SK-N-SH (cell line): Measurements from ENCODE around the gene UST. TPM values are rescaled to one million over a fixed set of nuclear protein-coding genes. Genes with fewer than 3 reads are reported as not detected.

Source experiments
- CTCF ChIA-PET: fragments of 300-600, 350-600 bp; formaldehyde crosslinking; extraction: SDS; loops from one replicate; lab custom pipeline; 2021; lab: Yijun Ruan, JAX
- POLR2A ChIA-PET: fragments of 350-600 bp; sonication (Branson Sonifier 250); formaldehyde crosslinking; extraction: SDS; loops from one replicate; lab custom pipeline; 2020; ENCODE audit warnings: antibody characterized with exemption, inconsistent platforms; lab: Yijun Ruan, JAX
- DNase-seq: peaks from one replicate; pipeline ENCODE4 v3.0.0; 2012
- H2AFZ ChIP-seq: fragments of 200-600 bp; sonication (generic); 2 replicates; pipeline ENCODE4 v1.8.1; 2016; ENCODE audit warnings: antibody characterized with exemption, mild to moderate bottlenecking, low read depth
- H3F3A ChIP-seq: fragments of 200-600 bp; sonication (generic); replicated peaks from 2 replicates; pipeline ENCODE3; 2016; ENCODE audit warnings: antibody characterized with exemption, mild to moderate bottlenecking; ENCODE audit not compliant: insufficient read depth
- H3K27ac ChIP-seq, 2 experiments: fragments of 200-500 bp in 1 of 2; fragments of 200-600 bp in 1 of 2; sonication (Bioruptor generic) in 1 of 2; sonication (generic), shearing (Covaris generic) in 1 of 2; 2 replicates each; pipeline versions ENCODE4 v1.5.1 to v1.6.1; 2014 to 2016; ENCODE audit warnings: low read depth in 2 of 2, inconsistent platforms in 1 of 2, low read length in 1 of 2, mild to moderate bottlenecking in 1 of 2, mixed read lengths in 1 of 2
- H3K27me3 ChIP-seq: fragments of 200-600 bp; sonication (generic), shearing (Covaris generic); 2 replicates; pipeline ENCODE4 v1.6.1; 2016; ENCODE audit warnings: mixed run types; ENCODE audit not compliant: insufficient read depth
- H3K36me3 ChIP-seq, 2 experiments: fragments of 200-500 bp in 1 of 2; fragments of 200-600 bp in 1 of 2; sonication (Bioruptor generic) in 1 of 2; sonication (generic) in 1 of 2; replicated peaks in 1 of 2; 2 replicates each; pipeline versions ENCODE3 to v1.5.1; 2014 to 2016; ENCODE audit warnings: low read length in 1 of 2, mild to moderate bottlenecking in 1 of 2; ENCODE audit not compliant: insufficient read depth in 2 of 2, control insufficient read depth in 1 of 2
- H3K4me1 ChIP-seq, 2 experiments: fragments of 200-500 bp in 1 of 2; fragments of 200-600 bp in 1 of 2; sonication (Bioruptor generic) in 1 of 2; sonication (generic), shearing (Covaris generic) in 1 of 2; 2 replicates each; pipeline versions ENCODE4 v1.5.1 to v1.6.1; 2014 to 2016; ENCODE audit warnings: low read depth in 1 of 2, low read length in 1 of 2, mixed run types in 1 of 2; ENCODE audit not compliant: insufficient read depth in 2 of 2, control insufficient read depth in 1 of 2
- H3K4me2 ChIP-seq: fragments of 200-600 bp; sonication (generic), shearing (Covaris generic); 2 replicates; pipeline ENCODE4 v1.6.1; 2017; ENCODE audit warnings: mixed run types
- H3K4me3 ChIP-seq, 2 experiments: fragments of 200-500 bp in 1 of 2; fragments of 200-600 bp in 1 of 2; sonication (Bioruptor generic) in 1 of 2; sonication (generic), shearing (Covaris generic) in 1 of 2; 2 replicates each; pipeline versions ENCODE4 v1.5.1 to v1.8.1; 2014 to 2016; ENCODE audit warnings: low read depth in 2 of 2, inconsistent platforms in 1 of 2, low read length in 1 of 2, mild to moderate bottlenecking in 1 of 2, mixed read lengths in 1 of 2, moderate library complexity in 1 of 2
- H3K79me2 ChIP-seq: fragments of 200-600 bp; sonication (generic); 2 replicates; pipeline ENCODE4 v1.8.1; 2017; ENCODE audit warnings: mild to moderate bottlenecking; ENCODE audit not compliant: insufficient read depth
- H3K9ac ChIP-seq: fragments of 200-600 bp; sonication (generic); 2 replicates; pipeline ENCODE4 v1.6.1; 2017; ENCODE audit warnings: mixed run types
- H3K9me2 ChIP-seq: fragments of 200-600 bp; sonication (generic); 2 replicates; pipeline ENCODE4 v1.6.1; 2017; ENCODE audit warnings: mixed run types
- H3K9me3 ChIP-seq: fragments of 200-600 bp; sonication (generic); 2 replicates; pipeline ENCODE4 v1.6.1; 2017; ENCODE audit warnings: mixed run types, mild to moderate bottlenecking, moderate library complexity
- H4K20me1 ChIP-seq: fragments of 200-600 bp; sonication (generic); 2 replicates; pipeline ENCODE4 v1.6.1; 2017; ENCODE audit warnings: mild to moderate bottlenecking, mixed run types; ENCODE audit not compliant: insufficient read depth
- EZH2phosphoT487 ChIP-seq: fragments of 200-600 bp; sonication (generic); IDR thresholded peaks from 2 replicates; pipeline ENCODE4 v1.6.1; 2017; ENCODE audit warnings: low read depth, mixed run types, mild to moderate bottlenecking, antibody characterized with exemption, moderate library complexity, borderline replicate concordance
- GABPA ChIP-seq: IDR thresholded peaks from 2 replicates; pipeline ENCODE4 v1.4.0; 2012; ENCODE audit warnings: low read depth, mild to moderate bottlenecking
- GATA2 ChIP-seq: sonication (generic); formaldehyde crosslinking; IDR thresholded peaks from 2 replicates; pipeline ENCODE4 v1.5.0; 2020; ENCODE audit warnings: mild to moderate bottlenecking, missing genetic modification reagents
- MEF2A ChIP-seq: IDR thresholded peaks from 2 replicates; pipeline ENCODE4 v1.4.0; 2012; ENCODE audit warnings: low read depth, borderline replicate concordance
- MXI1 ChIP-seq: IDR thresholded peaks from 2 replicates; pipeline ENCODE4 v1.6.1; 2012; ENCODE audit warnings: mild to moderate bottlenecking, low read depth, low read length, improper control_type of control experiment
- NRF1 ChIP-seq: IDR thresholded peaks from 2 replicates; pipeline ENCODE4 v1.6.1; 2012; ENCODE audit warnings: low read depth, mild to moderate bottlenecking, low read length
- POLR2AphosphoS5 ChIP-seq: IDR thresholded peaks from 2 replicates; pipeline ENCODE4 v1.6.1; 2012; ENCODE audit warnings: low read depth, low read length
- RAD21 ChIP-seq: IDR thresholded peaks from 2 replicates; pipeline ENCODE4 v1.6.1; 2012; ENCODE audit warnings: mild to moderate bottlenecking, low read length
- RCOR1 ChIP-seq: fragments of 150-350 bp; IDR thresholded peaks from 2 replicates; pipeline ENCODE4 v1.6.1; 2017; ENCODE audit warnings: antibody characterized with exemption, low read length
- RXRA ChIP-seq: IDR thresholded peaks from 2 replicates; pipeline ENCODE4 v1.4.0; 2012; ENCODE audit warnings: low read depth, mild to moderate bottlenecking, borderline replicate concordance
- SIN3A ChIP-seq: IDR thresholded peaks from 2 replicates; pipeline ENCODE4 v1.6.1; 2012; ENCODE audit warnings: low read depth, mild to moderate bottlenecking, low read length, moderate library complexity, borderline replicate concordance
- SMC3 ChIP-seq: IDR thresholded peaks from 2 replicates; pipeline ENCODE4 v1.6.1; 2012; ENCODE audit warnings: low read depth, low read length, improper control_type of control experiment
- TCF12 ChIP-seq: IDR thresholded peaks from 2 replicates; pipeline ENCODE4 v1.4.0; 2012
- TEAD4 ChIP-seq: IDR thresholded peaks from 2 replicates; pipeline ENCODE4 v1.4.0; 2012; ENCODE audit warnings: mild to moderate bottlenecking, borderline replicate concordance; ENCODE audit not compliant: insufficient read depth
- WGBS: methylation state at CpG from one replicate; pipeline ENCODE4 v1.1.6; 2017; ENCODE audit warnings: low lambda C conversion rate; 5-methylcytosine and 5-hydroxymethylcytosine counted together
- polyA plus RNA-seq, 3 experiments: library from polyadenylated mRNA; depleted of rRNA; stranded (reverse); fragments of >200 nt; gene quantifications; 2 replicates each; pipeline ENCODE4 v1.2.3, GENCODE V29; 2012
- TF ChIP-seq, protein P1 (sequence below): IDR thresholded peaks from 2 replicates; pipeline ENCODE4 v1.4.0; 2012; ENCODE audit warnings: low read depth
- TF ChIP-seq, protein P2 (sequence below): IDR thresholded peaks from 2 replicates; pipeline ENCODE4; 2012

UST gene
- polyA plus RNA-seq, 1 of the 3 experiments (the other 2 are of a cell fraction): 1.7 TPM

DNA sequence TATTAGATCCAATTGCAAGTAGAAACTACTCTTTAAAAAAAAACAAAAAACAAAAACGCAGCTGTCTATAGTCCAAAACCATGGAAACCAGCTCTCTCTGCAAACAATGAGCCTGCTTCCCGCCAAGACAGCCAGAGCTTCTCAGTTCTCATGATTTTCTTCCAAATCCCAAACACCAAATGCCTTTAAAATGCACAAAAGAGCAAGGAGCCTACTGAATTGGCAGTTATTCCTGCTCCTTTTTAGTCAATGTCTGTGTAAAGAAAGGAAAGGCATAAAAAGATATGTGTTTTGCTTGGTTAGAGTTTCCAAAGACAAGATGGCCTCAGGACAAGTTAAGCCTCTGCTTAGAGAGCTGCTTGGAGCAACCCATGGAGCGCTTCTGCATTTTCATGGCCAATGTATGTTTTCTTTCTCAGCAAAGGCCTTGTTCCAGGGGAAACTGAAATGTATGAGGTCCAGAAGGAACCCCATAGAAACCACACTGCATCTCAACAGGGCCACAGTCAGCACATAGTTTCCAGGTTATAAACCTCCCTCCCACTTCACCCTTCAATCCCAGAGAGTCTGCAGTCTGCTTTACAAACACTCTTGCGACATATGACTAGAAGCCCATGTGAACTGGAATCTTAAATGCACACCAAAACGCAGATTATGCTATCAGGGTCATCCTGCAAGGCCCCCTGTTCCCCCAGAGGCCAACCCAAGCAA is 361.4 kb downstream of the UST start:
- 73% methylated on average over 5 of the region's 5 CpGs for WGBS
- H4K20me1 ChIP-seq: no peaks in the 10 kb centered on the region
- H3K4me2 ChIP-seq: no peak overlapping the region
- no peaks in the 10 kb centered on the region for H3K9me3 ChIP-seq
- no peak overlapping the region for H3K27ac ChIP-seq
- H3K4me3 ChIP-seq: no peak overlapping the region
- no peaks in the 10 kb centered on the region for H3K4me1 ChIP-seq
- H3K36me3 ChIP-seq: no peaks in the 10 kb centered on the region
- ChIA-PET CTCF (no interaction called here), POLR2A (no interaction called here)
- TF ChIP-seq GATA2 (no peak), SIN3A (no peak), POLR2AphosphoS5 (no peak), NRF1 (no peak), MEF2A (no peak), MXI1 (no peak), EZH2phosphoT487 (no peak), GABPA (no peak), RCOR1 (no peak), TCF12 (no peak), SMC3 (no peak), RXRA (no peak), TEAD4 (no peak), RAD21 (no peak)
- TF ChIP-seq, protein P1, sequence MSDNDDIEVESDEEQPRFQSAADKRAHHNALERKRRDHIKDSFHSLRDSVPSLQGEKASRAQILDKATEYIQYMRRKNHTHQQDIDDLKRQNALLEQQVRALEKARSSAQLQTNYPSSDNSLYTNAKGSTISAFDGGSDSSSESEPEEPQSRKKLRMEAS: no peak
- TF ChIP-seq, protein P2, sequence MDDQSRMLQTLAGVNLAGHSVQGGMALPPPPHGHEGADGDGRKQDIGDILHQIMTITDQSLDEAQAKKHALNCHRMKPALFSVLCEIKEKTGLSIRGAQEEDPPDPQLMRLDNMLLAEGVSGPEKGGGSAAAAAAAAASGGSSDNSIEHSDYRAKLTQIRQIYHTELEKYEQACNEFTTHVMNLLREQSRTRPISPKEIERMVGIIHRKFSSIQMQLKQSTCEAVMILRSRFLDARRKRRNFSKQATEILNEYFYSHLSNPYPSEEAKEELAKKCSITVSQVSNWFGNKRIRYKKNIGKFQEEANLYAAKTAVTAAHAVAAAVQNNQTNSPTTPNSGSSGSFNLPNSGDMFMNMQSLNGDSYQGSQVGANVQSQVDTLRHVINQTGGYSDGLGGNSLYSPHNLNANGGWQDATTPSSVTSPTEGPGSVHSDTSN: no peak
- no peaks in the 10 kb centered on the region for H3K79me2 ChIP-seq
- H3K9ac ChIP-seq: no peak overlapping the region
- no peaks in the 10 kb centered on the region for H3F3A ChIP-seq
- no peaks in the 10 kb centered on the region for H3K27me3 ChIP-seq
- no peaks in the 10 kb centered on the region for H3K9me2 ChIP-seq
- no peak overlapping the region for H2AFZ ChIP-seq
- no peak for DNase-seq

DNA sequence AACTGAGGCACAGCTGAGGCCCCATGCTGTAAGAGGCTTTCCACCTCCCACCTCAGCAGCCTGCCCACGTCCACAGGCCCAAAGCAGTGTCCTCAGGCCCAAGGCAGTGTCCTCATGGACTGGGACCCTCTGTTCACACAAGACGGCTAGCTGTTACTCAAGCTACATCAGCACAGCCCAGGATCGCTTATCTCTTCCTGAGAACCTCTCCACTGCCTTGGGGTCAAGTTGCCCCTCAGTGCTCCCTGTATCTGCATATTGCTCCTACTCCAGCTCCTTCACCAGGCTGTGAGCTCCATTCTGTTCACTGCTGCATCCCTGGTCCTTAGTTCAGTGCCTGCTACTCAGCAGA is 361.9 kb downstream of the UST start:
- Histone ChIP-seq H3K4me2 (no peak overlapping the region), H3K9me2 (no peaks in the 10 kb centered on the region), H3K27ac (no peak overlapping the region), H4K20me1 (no peaks in the 10 kb centered on the region), H3K27me3 (no peaks in the 10 kb centered on the region), H3K9ac (no peak overlapping the region), H2AFZ (no peak overlapping the region), H3K4me3 (no peak overlapping the region), H3K79me2 (no peaks in the 10 kb centered on the region), H3F3A (no peaks in the 10 kb centered on the region), H3K4me1 (no peaks in the 10 kb centered on the region), H3K9me3 (no peaks in the 10 kb centered on the region), H3K36me3 (no peaks in the 10 kb centered on the region)
- POLR2A ChIA-PET: interaction anchor here (0.6 kb wide), 1 partner anchor 46 kb away, joined by 3 read pairs; no protein-coding TSS in a partner anchor
- no peak for DNase-seq
- WGBS: 33% methylated on average over 1 of the region's 3 CpGs
- TF ChIP-seq, protein P1: no peak
- TF ChIP-seq MXI1 (no peak), RCOR1 (no peak), POLR2AphosphoS5 (no peak), MEF2A (no peak)
- TF ChIP-seq, protein P2: no peak
- CTCF ChIA-PET: no interaction called here
